Mammary epithelial cell (primary cell): ENCODE results near the gene KCNA4.

Source experiments
- CTCF ChIP-seq, 2 donors: IDR thresholded peaks in 1 of 2; conservative IDR thresholded peaks in 1 of 2; 2 replicates each; pipeline ENCODE4 v1.5.1; 2011 to 2012; ENCODE audit warnings: inconsistent platforms in 2 of 2, low read length in 2 of 2, mild to moderate bottlenecking in 2 of 2, control low read depth in 1 of 2, low read depth in 1 of 2; ENCODE audit not compliant: insufficient read depth in 1 of 2; ENCODE audit errors: extremely low read depth in 1 of 2
- EZH2 ChIP-seq: IDR thresholded peaks from 2 replicates; pipeline ENCODE4 v1.6.1; 2012; ENCODE audit warnings: low read length, inconsistent platforms, borderline replicate concordance

- TF ChIP-seq CTCF (conservative IDR thresholded peaks at IDR 0.05 in 1 of 2, IDR thresholded peaks at IDR 0.05 in 1 of 2; ENCODE audit: extremely low read depth in 1 of 2, insufficient read depth in 1 of 2, low read depth in 1 of 2, low read length in 2 of 2) (no peak), EZH2 (no peak)
These were observed 640 bp upstream of the KCNA4 start for GRCh38 chr11:30017445-30017895.
